GM12878 (cell line): ENCODE data around the gene DYNC2H1. TPM values are rescaled to one million over a fixed set of nuclear protein-coding genes. Genes with fewer than 3 reads are reported as not detected.

Experiments
- BCL3 ChIP-seq: IDR thresholded peaks from 2 replicates; pipeline ENCODE4 v1.6.1; 2011; ENCODE audit warnings: borderline replicate concordance, low read depth, mild to moderate bottlenecking, moderate library complexity, low read length; ENCODE audit not compliant: insufficient read depth, poor library complexity, severe bottlenecking
- CBX5 ChIP-seq: sonication (generic); IDR thresholded peaks from 2 replicates; pipeline ENCODE4 v1.6.1; 2016; ENCODE audit warnings: low read depth, moderate library complexity, mild to moderate bottlenecking, inconsistent platforms
- CHD4 ChIP-seq: fragments of 200-600 bp; sonication (generic); IDR thresholded peaks from 2 replicates; pipeline ENCODE4 v1.6.1; 2016; ENCODE audit warnings: mild to moderate bottlenecking
- CUX1 ChIP-seq: IDR thresholded peaks from 2 replicates; pipeline ENCODE4 v1.6.1; 2012; ENCODE audit warnings: improper control_type of control experiment, low read depth, low read length; ENCODE audit not compliant: insufficient replicate concordance
- EGR1 ChIP-seq, 2 experiments: IDR thresholded peaks; 1 replicate in 1 of 2; 2 replicates in 1 of 2; pipeline ENCODE4 v1.6.1; 2011 to 2012; ENCODE audit warnings: low read depth in 2 of 2, low read length in 2 of 2, borderline replicate concordance in 1 of 2, mild to moderate bottlenecking in 1 of 2, moderate library complexity in 1 of 2
- HDAC6 ChIP-seq: fragments of 200-600 bp; sonication (generic); IDR thresholded peaks from one replicate; pipeline ENCODE4 v1.8.0; 2017; ENCODE audit warnings: antibody characterized with exemption; ENCODE audit not compliant: unreplicated experiment
- IKZF1 ChIP-seq: fragments of 450-650 bp; conservative IDR thresholded peaks from 2 replicates; pipeline ENCODE4 v1.6.1; 2017; ENCODE audit warnings: antibody characterized with exemption, mild to moderate bottlenecking
- IKZF2 ChIP-seq, 2 experiments: fragments of 450-650 bp; IDR thresholded peaks; 2 replicates each; pipeline ENCODE4 v1.6.1; 2017; ENCODE audit warnings: mild to moderate bottlenecking in 2 of 2, moderate library complexity in 2 of 2
- KDM1A ChIP-seq: fragments of 200-600 bp; sonication (generic); IDR thresholded peaks from 2 replicates; pipeline ENCODE4 v1.6.1; 2016; ENCODE audit warnings: borderline replicate concordance
- KLF5 ChIP-seq: fragments of 450-650 bp; IDR thresholded peaks from 2 replicates; pipeline ENCODE4 v1.6.1; 2014; ENCODE audit warnings: mild to moderate bottlenecking; ENCODE audit not compliant: partially characterized antibody
- LARP7 ChIP-seq: fragments of 450-650 bp; IDR thresholded peaks from 2 replicates; pipeline ENCODE4 v1.6.1; 2017; ENCODE audit warnings: mild to moderate bottlenecking
- MXI1 ChIP-seq: fragments of 150-350 bp; IDR thresholded peaks from 2 replicates; pipeline ENCODE4 v1.6.1; 2011; ENCODE audit warnings: low read depth, mild to moderate bottlenecking, inconsistent platforms, low read length, improper control_type of control experiment
- NFXL1 ChIP-seq: fragments of 450-650 bp; IDR thresholded peaks from 2 replicates; pipeline ENCODE4 v1.6.1; 2017; ENCODE audit warnings: antibody characterized with exemption, mild to moderate bottlenecking, borderline replicate concordance
- NR2C2 ChIP-seq: IDR thresholded peaks from 2 replicates; pipeline ENCODE4 v1.6.1; 2011; ENCODE audit warnings: borderline replicate concordance, low read depth; ENCODE audit not compliant: control insufficient read depth, insufficient read length
- RAD21 ChIP-seq: IDR thresholded peaks from 2 replicates; pipeline ENCODE4 v1.6.1; 2011; ENCODE audit warnings: mild to moderate bottlenecking, low read depth, low read length, moderate library complexity; ENCODE audit not compliant: insufficient read depth
- RELA ChIP-seq: fragments of 450-650 bp; IDR thresholded peaks from 2 replicates; pipeline ENCODE4 v1.8.0; 2014; ENCODE audit warnings: borderline replicate concordance; ENCODE audit not compliant: partially characterized antibody
- RFX5 ChIP-seq: IDR thresholded peaks from 2 replicates; pipeline ENCODE4 v1.6.1; 2011; ENCODE audit warnings: low read depth, low read length, improper control_type of control experiment
- RUNX3 ChIP-seq: IDR thresholded peaks from 2 replicates; pipeline ENCODE4 v1.6.1; 2012; ENCODE audit warnings: low read length, inconsistent platforms
- SIX5 ChIP-seq: IDR thresholded peaks from 2 replicates; pipeline ENCODE4 v1.6.1; 2011; ENCODE audit warnings: mild to moderate bottlenecking, low read depth, low read length, moderate library complexity; ENCODE audit not compliant: severe bottlenecking
- ZNF217 ChIP-seq: fragments of 450-650 bp; IDR thresholded peaks from 2 replicates; pipeline ENCODE4 v1.6.1; 2017; ENCODE audit warnings: antibody characterized with exemption, mild to moderate bottlenecking
- ZNF274 ChIP-seq: IDR thresholded peaks from one replicate; pipeline ENCODE4 v1.8.0; 2011; ENCODE audit not compliant: insufficient read length, insufficient read depth
- ZNF384 ChIP-seq: IDR thresholded peaks from 2 replicates; pipeline ENCODE4 v1.6.1; 2012; ENCODE audit warnings: low read depth, mild to moderate bottlenecking, low read length, improper control_type of control experiment, borderline replicate concordance
- ZSCAN29 ChIP-seq: fragments of 450-650 bp; IDR thresholded peaks from 2 replicates; pipeline ENCODE4 v1.6.1; 2017; ENCODE audit warnings: mild to moderate bottlenecking, moderate library complexity
- ZZZ3 ChIP-seq: IDR thresholded peaks from 2 replicates; pipeline ENCODE4 v1.6.1; 2011; ENCODE audit warnings: low read depth; ENCODE audit not compliant: control insufficient read depth, insufficient read length
- polyA plus RNA-seq, 11 experiments: library from polyadenylated mRNA; depleted of rRNA in 4 of 11; unstranded in 6 of 11; stranded (reverse) in 5 of 11; fragments of >200 nt; fragmentation: Nextera tagmentation in 4 of 11; fragmentation: Illumina TruSeq in 1 of 11; extraction: Ambion mirVana in 4 of 11; extraction: Trizol in 1 of 11; gene quantifications; 1 replicate in 1 of 11; 2 replicates in 10 of 11; pipeline versions ENCODE4 v1.2.1 to v1.2.3, GENCODE V29; 2011 to 2016; ENCODE audit warnings: inconsistent platforms in 2 of 11, missing spikeins in 2 of 11, low read depth in 1 of 11
- total RNA-seq, 4 experiments: library from RNA; depleted of rRNA in 3 of 4; stranded (reverse); fragments of >200 nt in 3 of 4; fragmentation: Illumina TruSeq in 1 of 4; extraction: Trizol in 1 of 4; gene quantifications; 2 replicates each; pipeline versions ENCODE4 v1.2.1 to v1.2.3, GENCODE V29; 2013 to 2021

Gene DYNC2H1
- total and polyA plus RNA-seq, 10 of the 15 experiments (the other 5 are each of a cell fraction or from before 2014, with no cell fraction given), result 0.12 to 3.9 (median 0.23) TPM; not detected in 2

DNA sequence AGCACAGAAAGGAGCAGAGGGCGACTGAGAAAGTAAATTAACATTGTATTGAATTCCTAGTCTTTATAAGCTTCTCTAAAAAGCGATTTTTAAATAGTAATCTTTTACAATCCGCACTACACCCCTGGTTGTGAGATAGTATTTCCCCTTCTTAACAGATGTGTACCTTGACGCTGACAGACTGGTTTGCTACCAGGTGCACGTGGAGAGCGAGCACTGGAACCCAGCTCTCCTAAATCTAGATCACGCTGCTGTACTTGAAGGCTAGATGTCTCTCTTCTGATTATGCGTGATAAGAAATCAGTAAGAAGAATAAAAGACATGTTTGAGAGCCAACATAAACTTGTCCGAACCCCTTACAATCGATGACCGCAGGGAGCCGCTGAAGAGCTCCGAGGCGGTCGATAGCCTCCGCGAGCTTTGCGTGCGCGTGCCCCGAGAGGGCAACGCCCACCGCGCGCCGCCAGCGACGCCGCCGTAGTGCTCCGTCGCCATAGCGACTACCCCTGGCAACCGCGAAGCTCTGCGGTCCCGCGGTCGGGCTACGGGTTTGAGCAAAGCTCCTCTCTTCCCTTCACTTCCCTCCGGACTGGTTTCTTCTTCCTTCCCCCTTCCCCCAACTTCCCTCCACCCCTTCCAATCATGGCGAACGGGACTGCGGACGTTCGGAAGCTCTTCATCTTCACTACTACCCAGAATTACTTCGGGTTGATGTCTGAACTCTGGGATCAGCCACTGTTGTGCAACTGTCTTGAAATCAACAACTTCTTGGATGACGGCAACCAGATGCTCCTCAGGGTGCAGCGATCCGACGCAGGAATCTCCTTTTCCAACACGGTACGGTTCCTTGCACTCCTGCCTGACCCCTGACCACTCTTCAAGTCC lies at the start of gene DYNC2H1 (continued):
- TF ChIP-seq IKZF1 (peak; percentile 57), ZNF384 (no peak), RFX5 (peak; percentile 84), MXI1 (peak; percentile 99), NR2C2 (peak; percentile 75), ZSCAN29 (no peak), IKZF2 (IDR thresholded peaks at IDR 0.05) (peak; percentile 36 to 57; a peak in 3 of 4 replicates), NFXL1 (no peak), KLF5 (no peak), CBX5 (peak; percentile 47; the same call in 1 of the 2 replicates), HDAC6 (no peak), LARP7 (no peak; the same call in 1 of the 2 replicates), RELA (peak; percentile 18), ZNF217 (no peak), RAD21 (peak; percentile 27; the same call in 1 of the 2 replicates), CUX1 (peak; percentile 87), CHD4 (no peak), RUNX3 (peak; percentile 91), BCL3 (no peak), KDM1A (no peak), EGR1 (IDR thresholded peaks at IDR 0.05; ENCODE audit: borderline replicate concordance in 1 of 2, low read depth in 2 of 2, low read length in 2 of 2) (peak in 1 of 2 experiments; percentile 95; a peak in 1 of 3 replicates), SIX5 (no peak), ZZZ3 (no peak), ZNF274 (no peak)
